Loucy (cell line): ENCODE measurements around the gene PTGIS.

Source experiments
- CTCF ChIP-seq: fragments of 200-600 bp; sonication (generic); conservative IDR thresholded peaks from 2 replicates; pipeline ENCODE4 v1.5.1; 2014; ENCODE audit warnings: mild to moderate bottlenecking, antibody characterized with exemption, low read length
- EZH2phosphoT487 ChIP-seq: fragments of 200-600 bp; IDR thresholded peaks from 2 replicates; pipeline ENCODE4 v1.6.1; 2018; ENCODE audit warnings: antibody characterized with exemption, mild to moderate bottlenecking, moderate library complexity, borderline replicate concordance

GRCh38 chr20:49543071-49543857, 24.7 kb downstream of the PTGIS start:
- TF ChIP-seq CTCF, result no peak
- TF ChIP-seq EZH2phosphoT487, result no peak
